GM21786 (cell line): Measurements from ENCODE around the gene DHCR7.

ENCODE experiments used
- ATAC-seq: cut with Tn5 transposase; IDR thresholded peaks from one replicate; pipeline ENCODE4 v1.9.1; 2021; ENCODE audit not compliant: unreplicated experiment

DHCR7 gene

DNA sequence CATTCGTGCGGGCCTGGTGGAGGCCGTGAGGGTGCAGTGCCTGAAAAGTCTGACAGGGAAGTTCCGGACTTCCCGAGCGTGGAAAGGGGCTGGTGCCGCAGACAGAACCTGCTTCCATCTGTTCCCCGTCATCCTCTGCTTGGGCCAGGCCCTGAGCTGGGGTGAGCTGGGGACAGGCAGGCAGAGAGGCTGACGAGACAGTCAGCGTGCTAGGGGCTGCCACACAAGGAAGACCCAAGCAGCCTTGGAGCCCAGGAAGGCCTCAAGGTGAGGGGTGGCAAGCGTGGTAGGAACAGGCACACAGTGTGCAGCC, 30.3 kb upstream of the DHCR7 start:
- ATAC-seq, result no peak

GRCh38 chr11:71477641-71478527, 29.7 kb upstream of the DHCR7 start:
- ATAC-seq, result no peak

DNA sequence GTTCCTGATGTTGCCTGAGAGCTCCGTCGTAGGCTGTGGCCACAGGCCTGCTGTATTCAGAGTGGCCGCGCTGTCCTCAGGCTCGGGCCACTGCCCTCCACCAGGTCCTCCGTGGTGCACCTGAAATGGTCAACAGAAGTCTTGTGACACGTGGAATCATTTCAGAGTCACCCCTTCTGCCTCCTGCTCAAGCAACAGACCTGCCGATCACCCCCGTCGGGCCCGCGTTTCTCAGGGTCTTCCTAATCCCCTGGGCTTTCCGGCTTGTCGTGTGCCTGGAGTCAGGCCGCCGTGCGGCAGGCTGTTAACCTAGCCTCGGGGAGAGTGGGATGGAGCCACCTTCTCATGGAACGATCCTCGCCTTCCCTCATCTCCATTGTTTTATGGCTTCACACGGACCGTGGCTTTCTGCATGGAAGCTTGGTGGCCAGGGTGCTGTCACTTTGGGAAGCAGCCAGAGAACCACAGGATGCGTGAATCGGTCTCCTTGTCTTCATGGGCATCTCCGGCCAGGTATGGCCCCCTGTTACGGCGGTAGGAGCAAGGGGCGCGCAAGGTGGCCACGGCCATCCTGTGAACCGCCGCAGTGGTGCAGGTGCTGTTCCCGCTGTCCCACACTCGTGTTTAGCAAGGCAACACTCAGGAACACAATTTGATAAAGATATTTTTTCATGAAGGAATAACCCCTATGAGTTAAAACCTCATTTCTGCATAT, 28.9 kb upstream of the DHCR7 start:
- ATAC-seq, result no peak

DNA sequence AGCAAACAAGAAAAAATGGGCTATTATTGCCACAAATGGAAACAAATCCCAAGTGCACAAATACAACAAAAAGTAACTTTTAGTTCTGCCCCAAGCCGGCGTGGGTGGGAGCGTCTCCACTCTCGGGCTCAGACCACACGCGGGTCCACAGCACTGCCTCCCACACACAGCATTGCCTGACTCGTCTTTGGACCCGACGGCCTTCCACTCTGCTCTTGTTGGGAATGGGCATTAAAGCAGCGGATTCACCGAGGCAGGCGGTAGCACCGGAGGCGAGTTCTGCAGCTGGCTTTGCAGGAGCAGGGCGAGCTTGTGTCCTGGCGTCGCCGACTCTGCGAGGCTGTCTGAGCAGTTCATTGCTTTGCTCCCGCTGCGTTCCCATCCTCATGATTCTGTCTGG, 27.8 kb upstream of the DHCR7 start:
- ATAC-seq, result no peak

GRCh38 chr11:71474771-71475483, 26.7 kb upstream of the DHCR7 start:
- ATAC-seq, result no peak

- ATAC-seq, result no peak
These were observed 26.1 kb upstream of the DHCR7 start for GRCh38 chr11:71474141-71474770.

- no peak for ATAC-seq
These were observed 25.5 kb upstream of the DHCR7 start for GRCh38 chr11:71473793-71474080.

DNA sequence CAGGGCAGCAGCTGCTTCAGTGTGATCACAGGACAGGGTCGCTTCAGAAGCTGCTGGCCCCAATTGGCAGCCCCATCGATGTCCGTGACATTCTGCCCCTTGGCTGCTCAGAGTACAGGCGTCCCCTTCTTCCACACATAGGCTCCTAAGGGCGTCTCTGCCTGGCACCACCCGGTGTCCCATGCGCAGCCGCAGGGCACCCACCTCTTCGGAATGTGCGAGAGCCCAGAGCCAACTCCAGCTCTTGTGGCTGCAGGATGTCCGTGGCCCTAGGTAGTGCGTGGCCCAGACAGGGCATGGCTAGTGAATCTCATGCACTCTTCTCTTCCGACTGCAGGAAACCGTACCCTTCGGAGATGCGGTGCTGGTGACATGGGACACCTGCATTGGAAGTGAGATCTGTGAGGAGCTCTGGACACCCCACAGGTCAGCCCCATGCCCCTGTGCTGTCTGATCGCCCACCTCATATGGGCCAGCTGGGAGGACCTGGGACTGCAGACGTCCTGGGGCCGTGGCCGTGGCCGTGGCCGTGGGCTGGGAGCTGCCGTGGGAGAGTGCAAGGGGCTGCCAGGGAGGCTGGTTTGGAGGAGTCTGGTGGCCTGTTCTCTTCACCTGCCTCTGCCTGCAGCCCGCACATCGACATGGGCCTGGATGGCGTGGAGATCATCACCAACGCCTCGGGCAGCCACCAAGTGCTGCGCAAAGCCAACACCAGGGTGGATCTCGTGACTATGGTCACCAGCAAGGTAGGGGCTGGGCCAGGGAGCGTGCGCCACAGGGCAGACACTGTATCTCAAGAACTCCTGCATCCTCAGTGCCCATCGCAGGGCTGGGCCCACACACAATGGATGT, 25.0 kb upstream of the DHCR7 start:
- ATAC-seq, result no peak

DNA sequence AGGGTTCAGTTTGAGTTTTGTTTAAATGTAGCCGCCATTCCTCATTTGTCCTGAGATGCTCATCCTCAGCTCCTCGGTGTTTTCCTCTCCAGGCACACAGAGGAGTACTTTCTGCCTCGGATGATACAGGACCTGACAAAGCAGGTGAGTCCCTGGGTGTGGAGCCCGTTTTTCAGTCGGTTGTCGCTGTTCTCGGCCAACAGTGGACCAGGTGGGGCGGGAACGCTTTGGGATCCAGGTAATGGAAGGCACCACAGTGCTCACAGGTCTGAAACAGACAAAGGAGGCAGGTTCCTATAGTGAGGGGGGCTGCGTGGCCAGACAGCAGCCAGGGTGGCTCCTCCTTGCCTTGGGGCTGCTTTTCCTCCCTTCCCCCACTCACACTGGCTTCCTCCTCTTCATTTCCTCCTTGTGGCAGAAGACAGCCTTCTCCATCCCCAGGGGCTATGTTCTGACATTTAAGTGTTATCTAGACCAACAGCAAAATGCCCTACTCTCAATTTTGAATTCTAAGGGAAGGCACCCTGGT, 24.2 kb upstream of the DHCR7 start:
- no peak for ATAC-seq

- no peak for ATAC-seq
These were observed 22.8 kb upstream of the DHCR7 start for GRCh38 chr11:71470946-71471345.

GRCh38 chr11:71467164-71467563, 19.0 kb upstream of the DHCR7 start:
- no peak for ATAC-seq

DNA sequence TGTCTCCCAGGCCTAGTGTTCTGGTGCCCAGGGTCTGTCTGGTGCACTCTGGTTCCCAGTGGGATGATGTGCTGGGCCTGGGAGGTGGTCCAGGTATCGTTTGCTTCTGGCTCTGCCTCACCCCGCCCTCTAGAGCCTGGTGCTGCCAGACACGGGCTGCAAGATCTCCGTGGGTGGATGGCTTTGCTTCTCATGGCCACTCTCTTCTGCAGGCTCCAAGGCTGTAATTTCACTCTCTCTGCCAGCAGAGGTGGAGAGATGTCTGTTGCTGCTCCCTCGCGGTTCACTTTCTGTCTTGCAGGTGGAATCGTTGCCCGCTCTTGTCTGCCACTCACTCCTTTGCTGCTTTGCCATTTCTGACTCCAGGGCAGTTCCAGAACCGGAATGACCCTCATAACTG, 18.2 kb upstream of the DHCR7 start:
- ATAC-seq, result no peak

GRCh38 chr11:71465054-71465453, 16.9 kb upstream of the DHCR7 start:
- no peak for ATAC-seq

GRCh38 chr11:71463331-71464211, 15.4 kb upstream of the DHCR7 start:
- ATAC-seq, result no peak

- no peak for ATAC-seq
These were observed 14.5 kb upstream of the DHCR7 start for GRCh38 chr11:71462726-71463125.

DNA sequence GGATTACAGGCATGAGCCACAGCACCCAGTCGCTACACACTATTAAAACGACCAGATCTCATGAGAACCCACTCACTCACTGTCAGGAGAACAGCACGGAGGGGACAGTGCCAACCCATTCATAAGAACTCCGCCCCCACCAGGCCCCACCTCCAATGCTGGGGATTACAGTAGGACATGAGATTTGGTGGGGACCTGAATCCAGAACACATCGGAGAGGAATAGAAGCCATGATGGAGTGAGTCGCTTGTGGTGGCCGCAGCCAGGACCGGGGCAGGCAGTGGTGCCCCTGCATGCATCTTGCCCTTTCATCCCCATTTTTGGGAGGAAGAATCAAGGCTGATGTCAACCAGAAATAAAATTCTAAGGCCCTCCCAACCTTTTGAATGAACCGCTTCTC, 13.5 kb upstream of the DHCR7 start:
- ATAC-seq, result no peak

GRCh38 chr11:71459767-71460320, 11.7 kb upstream of the DHCR7 start:
- ATAC-seq, result no peak

DNA sequence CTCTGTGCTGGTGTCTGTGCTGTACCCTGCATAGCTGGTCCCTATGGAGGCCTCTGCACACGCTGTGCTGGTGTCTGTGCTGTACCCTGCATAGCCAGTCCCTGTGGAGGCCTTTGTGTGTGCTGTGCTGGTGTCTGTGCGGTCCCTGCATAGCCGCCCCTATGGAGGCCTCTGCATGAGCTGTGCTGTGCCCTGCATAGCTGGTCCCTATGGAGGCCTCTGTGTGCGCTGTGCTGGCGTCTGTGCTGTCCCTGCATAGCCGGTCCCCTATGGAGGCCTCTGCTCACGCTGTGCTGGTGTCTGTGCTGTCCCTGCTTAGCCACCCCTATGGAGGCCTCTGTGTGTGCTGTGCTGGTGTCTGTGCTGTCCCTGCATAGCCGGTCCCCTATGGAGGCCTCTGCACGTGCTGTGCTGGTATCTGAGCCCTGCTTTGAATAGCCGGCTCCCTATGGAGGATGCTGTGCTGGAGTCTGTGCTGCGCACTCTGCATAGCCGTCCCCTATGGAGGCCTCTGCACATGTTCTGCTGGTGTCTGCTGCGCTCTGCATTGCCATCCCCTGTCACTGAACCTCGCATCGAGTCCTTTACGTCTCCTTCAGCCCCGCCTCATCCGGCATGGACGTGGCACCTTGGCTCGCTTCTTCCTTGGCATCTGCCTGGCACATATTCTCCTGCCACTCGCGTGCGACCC, 11.0 kb upstream of the DHCR7 start:
- no peak for ATAC-seq
